Measurements from ENCODE around the gene PTPRN2.

Gene PTPRN2

DNA sequence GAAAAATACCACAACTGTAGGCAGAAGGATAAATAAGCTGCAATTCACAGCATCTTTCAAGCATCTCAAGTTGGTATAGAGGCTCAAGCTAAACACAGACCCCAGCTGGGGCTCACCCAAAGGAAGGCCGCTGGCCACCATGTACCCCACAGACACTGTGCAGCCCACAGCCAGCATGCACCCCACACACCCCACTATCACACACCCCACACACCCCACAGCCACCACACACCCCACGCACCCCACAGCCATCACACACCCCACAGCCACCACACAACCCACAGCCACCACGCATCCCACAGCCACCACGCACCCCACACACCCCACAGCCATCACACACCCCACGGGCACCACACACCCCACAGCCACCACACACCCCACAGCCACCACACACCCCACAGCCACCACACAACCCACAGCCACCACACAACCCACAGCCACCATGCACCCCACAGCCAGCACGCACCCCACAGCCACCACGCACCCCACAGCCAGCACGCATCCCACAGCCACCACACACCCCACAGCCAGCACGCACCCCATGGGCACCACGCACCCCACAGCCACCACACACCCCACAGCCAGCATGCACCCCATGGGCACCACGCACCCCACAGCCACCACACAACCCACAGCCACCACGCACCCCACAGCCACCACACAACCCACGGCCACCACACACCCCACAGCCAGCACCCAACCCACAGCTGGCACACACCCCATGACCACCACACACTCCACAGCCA is 1036.1 kb downstream of the PTPRN2 start:
- DNase-seq (ENCODE audit: low spot score): no peak

DNA sequence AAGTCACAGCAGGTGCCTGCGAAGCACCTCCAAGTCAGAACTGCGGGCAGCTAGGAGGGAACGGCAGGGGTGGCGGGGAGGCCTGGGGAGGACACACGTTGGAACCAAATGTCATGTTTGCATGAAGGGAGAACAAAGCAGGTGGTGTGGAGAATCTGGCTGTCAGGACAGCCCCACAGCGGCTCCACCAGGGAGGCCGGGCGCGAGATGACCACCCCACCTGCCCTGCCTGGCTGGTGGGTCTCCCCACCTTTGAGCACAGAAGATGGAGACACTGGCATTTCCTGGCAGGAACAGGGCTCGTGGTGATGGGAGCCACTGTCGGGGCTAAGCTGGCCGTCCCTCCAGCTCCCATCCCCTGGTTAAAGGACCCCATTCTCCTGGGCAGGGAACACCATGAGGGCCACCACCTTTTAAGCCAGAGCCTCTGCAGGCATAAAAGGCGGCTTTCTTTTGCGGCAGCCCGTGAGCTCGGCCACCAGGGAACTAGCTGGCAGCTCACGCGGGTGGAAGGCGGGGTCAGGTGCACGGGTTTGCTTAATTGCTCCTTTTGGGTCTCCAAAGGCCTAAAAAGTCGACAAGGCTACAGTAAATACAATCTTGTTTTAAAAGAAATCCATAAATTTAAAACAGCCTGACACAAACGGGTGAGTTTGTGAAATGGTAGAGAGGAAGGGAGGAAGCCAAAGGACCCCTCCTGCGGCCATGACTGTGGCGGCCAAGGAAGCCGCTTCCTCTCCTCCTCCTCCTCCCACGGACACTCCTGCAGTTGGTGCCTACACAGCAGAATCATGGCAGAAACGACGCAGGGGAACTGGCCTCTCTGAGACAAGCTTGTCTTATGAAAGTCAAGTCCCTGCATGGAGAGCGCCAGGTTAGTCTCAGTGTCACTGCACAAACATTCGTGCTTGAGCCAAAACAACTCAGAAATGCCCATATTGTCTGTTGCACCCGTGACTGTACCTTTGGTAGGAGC is 1037.0 kb downstream of the PTPRN2 start:
- no peak for DNase-seq (ENCODE audit: low spot score)

DNA sequence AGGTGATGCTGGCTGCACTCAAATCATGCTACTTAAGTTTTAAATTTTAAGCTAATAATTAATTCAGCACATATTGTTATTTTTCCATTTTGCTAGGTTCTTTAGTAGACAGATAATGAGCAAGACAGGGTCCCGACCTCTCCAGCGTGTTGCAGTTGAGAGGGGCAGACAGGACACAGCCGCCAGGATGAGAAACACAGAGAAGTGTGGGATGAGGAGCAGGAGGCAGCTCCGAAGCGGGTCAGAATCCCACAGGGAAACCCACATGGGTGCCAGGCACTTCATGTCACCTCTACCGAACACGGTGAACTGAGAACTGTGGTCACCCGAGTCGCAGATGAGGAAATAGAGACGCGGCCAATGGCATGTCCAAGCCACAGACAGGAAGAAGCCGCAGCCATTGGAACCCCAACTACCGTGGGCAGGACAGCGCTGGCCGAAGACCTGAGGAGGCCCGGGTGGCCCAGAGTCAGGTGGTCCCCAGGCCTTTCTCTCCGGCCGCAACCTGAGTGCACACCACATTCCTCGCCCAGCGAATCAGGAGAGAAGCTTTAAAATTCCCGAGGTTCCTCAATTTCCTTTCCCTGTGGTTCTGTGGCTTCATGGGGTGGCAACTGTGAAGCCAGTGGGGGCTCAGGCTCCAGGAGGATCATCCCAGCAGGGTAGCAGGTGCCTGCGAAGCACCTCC is 1037.9 kb downstream of the PTPRN2 start:
- no peak for DNase-seq (ENCODE audit: low spot score)

DNA sequence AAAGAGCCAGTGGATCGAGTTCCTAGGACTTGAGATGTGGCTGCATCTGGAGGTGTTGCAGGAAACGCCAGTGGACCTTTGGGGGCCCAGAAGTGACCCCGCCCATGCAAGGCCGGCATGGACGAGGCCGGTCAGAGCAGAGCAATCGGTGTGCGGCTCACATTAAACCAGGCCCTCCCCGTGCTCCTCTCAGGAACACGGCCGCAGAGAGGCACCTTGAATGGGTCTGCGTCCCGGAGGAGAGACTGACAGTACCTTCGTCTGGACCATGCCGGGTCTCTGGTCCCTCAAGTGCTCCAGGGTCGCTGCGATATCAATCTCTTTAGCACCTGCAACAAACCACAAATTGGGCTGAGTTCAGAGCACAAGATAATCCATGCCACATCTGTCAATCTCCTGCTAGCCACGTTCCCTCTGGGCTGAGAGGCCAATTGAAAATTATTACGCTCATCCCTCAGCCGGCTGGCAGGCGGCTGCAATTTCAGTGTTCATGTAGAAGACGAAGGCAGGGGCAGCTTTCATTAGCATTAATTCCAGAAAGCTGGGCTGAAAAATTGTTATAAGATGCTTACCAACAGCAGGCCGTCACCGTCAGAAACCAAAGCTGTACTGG is 1038.8 kb downstream of the PTPRN2 start:
- no peak for DNase-seq (ENCODE audit: low spot score)

DNA sequence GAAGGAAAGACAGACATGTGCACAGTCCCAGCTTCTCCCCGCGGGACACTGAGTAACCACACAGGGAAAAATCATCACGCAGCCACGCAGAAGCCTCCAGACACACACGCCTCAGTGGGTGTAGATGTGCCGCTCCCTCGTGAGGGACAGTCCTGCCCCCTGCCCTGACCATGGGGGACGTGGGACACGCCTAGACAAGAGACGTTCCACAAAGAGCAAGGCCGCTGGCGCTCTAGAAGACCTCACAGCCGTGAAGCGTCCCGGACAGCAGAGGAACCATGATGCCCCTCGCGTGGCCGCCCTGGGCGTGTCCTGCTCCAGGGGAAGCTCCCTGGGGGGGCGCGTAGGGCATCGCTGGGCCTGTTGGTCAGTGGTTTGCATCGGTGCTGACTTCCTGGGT is 1040.0 kb downstream of the PTPRN2 start:
- no peak for DNase-seq (ENCODE audit: low spot score)

DNA sequence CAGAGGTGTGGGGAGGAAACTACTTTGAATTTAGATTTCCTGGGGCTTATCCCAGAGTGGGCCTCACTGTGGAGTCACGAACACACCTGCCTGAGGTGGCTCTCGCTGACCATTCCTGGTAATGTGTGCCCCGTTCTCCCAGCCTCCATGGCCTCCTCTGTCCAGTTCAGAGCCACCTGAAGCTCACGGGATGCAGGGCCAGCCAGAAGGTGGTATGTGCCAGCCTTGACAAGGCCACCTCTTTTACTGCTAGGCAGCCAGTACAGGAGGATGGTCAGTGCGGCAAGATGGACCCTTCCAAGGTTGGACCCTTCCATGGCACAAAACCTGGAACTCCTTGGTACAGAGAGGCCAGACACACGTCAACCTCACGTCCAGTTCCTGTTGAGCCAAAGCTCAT is 1040.5 kb downstream of the PTPRN2 start:
- DNase-seq (ENCODE audit: low spot score): no peak

DNA sequence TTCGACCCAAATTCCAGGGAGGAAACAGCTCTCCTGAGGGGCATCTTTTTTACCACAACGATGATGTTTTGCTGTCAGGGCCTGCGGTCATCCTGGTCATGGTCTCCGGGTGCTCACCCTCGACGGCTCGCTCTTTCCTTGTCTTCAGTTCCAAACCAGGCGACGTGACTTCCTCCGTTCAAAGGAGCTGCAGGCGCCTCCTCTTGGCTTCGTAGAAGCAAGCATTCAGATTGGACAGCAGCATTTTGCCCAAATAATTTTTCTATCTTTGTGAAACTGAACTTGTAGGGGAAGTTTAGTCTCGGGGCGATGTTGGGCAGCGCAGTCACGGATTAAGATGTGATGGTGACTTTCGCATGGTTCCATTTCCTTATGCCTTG is 1042.0 kb downstream of the PTPRN2 start:
- DNase-seq (ENCODE audit: low spot score): no peak

DNA sequence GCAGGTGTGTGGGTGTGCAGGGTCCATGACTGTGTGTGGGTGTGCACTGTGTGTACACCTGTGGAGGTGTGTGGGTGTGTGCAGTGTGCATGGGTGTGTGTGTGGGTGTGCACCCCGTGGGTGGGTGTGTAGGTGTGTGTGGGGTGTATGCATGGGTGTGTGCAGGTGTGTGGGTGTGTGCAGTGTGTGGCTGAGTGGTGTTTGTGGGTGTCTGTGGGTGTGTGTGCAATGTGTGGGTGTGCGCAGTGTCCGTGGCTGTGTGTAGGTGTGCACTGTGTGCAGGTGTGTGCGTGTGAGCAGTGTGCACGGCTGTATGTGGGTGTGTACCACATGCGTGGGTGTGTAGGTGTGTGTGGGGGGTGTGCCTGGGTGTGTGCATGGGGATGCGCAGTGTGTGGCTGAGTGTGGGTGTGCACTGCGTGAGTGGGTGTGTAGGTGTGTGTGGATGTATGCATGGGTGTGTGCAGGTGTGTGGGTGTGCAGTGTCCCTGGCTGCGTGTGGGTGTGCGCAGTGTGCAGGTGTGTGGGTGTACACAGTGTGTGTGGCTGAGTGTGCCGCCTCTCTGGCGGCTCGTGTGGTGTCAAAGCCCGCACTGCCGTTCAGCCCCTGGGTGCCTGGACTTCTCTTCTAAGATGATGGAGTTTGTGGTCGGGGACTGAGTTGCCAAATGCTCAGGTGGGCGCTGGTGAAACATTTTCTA is 1042.5 kb downstream of the PTPRN2 start:
- no peak for DNase-seq (ENCODE audit: low spot score)

DNA sequence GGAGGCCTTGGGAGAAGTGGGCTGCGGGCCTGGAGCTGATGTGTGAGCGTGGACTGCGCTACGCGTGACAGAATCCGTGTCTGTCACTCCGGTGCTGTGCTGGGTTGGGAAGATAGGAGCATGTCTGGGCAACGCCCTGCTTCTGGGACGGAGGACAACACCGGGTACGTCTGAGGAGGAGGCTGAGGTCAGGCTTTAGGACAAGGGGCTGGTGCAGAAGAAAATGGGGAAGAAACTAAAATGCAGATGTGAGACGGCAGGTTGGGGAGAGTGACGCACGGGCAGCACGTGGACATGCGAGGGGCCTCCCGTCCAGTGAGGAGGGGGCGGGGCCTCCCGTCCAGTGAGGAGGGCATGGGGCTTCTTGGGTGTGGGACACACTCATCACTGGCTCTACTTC is 1043.4 kb downstream of the PTPRN2 start:
- no peak for DNase-seq (ENCODE audit: low spot score)

DNA sequence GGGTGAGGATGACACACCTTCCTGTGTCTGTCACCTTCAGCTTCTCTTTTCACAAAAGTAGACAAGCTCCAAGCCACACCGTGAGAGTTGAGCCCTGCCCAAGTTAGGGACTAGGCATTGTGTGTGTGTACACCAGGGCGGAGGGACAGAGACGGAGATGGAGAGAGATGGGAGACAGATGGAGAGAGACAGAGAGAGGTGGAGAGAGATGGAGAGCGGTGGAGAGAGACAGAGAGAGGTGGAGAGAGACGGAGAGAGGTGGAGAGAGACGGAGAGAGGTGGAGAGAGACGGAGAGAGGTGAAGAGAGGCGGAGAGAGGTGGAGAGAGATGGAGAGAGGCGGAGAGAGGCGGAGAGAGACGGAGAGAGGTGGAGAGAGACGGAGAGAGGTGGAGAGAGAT is 1043.8 kb downstream of the PTPRN2 start:
- DNase-seq (ENCODE audit: low spot score): no peak

DNA sequence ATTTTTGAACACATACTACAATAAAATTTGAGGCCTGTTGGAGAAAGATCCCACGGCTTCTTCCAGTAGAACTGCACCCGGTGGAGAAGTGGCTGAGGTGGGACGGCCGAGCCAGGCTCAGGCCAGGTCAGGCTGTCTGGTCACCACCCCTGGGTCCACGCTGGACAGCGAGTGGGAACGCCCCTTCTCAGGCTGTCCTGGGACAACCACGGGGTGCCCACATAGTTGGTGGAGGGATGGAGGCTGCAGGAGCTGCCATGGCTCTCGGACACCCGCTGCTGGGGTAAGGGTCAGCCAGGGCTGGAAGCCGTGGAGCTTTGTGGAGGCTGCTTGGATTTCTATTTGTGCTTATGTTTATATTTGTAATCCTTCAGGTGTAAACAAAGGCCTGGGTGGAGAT is 1044.3 kb downstream of the PTPRN2 start:
- no peak for DNase-seq (ENCODE audit: low spot score)

DNA sequence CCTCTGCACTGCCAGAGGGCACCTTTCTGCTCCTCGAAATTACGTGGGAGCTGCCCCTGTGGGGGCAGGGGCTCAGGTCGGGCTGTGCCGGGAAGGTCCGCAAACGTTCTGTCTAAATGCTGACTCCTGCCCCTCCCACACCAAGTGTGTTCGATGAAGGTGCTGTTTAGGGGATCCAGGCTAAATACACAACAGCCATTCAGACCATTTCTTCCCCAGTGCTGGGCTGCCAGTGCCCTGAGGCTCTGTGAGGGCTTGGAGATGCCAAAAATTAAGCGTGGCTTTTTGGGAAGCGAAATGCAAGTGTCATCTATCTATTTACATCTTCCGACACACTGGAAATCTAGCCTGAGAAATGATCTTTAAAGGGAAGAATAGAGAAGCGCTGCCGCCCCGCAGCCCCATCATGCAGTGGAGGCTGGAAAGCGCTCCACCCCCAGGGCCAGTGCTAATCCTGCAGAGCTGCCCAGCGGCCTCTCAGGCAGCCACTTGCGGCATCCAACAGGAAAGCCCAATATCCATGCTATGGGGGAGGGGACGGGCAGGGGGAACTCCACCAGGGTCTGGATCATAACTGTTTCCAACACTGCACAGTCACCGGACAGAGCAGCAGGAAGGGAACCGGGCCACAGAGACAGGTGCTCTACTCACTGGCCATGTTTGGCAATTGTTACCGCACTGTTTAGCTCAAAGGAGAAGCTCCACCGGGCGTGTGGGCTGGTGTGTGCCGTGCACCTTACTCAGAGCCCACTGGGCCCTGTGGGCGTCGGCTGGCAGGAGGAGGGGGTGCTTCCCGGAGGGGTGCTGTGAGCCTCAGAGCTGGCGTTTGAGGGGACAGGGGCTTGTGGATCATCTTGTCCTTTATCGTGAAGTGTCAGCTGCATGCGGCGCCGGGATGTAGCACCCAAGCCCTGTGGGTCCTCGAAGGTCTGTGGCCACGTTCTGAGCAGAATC is 1045.3 kb downstream of the PTPRN2 start:
- DNase-seq (ENCODE audit: low spot score): no peak

DNA sequence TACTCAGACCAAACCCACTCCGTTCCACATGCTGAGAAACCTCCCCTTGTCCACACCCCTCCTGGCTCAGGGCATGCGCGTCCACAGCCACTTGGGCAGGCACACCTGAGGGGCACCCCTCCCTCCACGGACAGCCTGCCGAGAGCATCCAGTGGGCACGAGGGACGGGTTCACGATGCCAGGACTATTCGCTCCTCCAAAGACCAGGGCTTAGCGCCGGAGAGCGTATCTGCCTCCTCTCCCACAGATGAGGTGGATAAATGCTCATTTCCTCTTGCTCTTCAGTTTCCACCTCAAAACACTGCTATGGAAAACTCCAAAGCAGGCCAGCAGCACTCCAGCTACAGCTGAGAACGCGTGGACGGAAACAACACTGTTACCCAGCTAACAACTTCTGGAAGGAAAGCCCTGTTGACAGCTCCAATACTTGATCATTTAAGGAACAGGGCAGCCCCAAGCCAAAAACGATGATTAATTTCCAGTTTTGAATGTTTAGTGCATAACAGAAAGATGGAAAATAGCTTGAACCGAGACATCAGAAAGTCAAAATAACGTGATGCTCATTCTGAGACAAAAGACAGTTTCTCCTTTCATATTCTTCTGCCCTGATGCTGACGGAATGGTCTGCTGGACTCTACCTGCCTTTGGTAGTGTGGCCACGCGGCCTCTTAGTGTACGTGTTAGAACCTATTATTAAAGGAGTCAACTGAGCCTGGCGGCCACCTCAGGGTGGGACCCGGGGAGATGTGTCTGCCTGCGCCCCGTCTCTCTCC is 1046.1 kb downstream of the PTPRN2 start:
- DNase-seq (ENCODE audit: low spot score): no peak

DNA sequence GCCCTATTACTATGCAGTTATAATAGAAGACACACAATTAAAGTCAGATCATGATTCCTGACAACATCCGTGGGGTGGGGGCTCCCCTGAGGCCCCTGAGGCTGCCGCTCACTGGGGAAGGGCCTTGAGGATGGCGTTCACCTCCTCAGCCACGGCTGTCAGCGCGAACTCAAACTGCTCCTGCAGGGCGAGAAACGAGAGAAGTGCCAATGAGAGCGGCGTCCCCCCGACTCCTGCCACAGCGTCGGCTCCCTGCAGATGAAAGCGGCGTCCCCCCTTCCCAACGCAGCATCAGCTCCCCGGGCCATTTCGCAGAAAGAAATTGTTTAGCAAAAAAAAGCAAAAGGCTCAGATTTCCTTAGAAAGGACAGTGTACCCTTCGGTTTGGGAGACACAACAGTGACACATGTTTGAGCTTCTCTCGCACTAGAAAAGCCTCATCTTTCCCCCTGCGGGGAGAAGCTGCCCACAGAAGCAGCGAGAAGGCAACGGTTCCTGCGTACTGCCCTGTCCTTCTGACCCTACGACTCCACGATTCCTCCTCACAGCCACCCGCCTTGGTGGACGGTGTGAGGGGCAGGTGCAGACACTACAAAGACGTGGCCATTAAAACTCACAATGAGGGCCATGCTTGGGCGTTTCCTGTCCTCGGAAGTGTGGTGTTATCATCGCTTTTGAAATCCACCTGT is 1046.9 kb downstream of the PTPRN2 start:
- no peak for DNase-seq (ENCODE audit: low spot score)

DNA sequence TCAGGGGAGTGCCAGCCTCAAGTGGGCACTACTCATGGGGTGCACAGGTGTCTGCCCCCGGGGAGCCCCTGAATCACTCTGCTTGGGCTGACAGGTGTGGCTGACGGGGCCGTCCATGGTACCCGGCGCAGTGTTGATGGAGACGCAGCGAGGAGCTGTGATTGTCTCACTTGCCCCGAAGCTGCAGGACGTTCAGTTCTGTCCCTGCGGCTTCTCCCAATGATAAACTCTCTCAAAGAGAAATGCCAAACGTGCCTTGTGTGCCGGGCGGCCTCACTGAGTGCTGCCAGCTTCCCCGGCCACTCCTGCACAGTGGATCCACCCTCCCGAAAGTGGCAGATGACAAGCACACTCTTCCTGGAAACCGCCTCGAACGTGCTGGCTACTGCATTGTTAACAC is 1047.6 kb downstream of the PTPRN2 start:
- DNase-seq (ENCODE audit: low spot score): no peak

DNA sequence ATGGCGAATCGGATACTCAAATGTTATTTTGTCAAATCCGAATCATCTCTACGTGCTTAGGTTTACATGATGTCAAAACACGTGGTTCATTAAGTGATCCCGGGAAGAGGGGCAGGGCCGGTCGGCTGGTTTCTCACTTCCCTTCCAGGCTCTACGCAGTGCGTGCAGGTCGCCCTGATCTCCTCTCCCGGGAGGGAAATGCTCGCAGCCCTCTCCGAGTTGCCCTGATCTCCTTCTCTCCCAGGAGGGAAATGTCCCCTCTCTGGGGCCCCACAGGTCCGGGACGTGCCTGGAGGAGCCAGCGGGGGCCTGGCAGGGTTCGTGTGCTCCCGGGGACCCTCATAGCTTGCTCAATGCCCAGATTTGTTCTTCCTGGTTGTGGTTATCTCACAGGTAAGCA is 1048.1 kb downstream of the PTPRN2 start:
- no peak for DNase-seq (ENCODE audit: low spot score)

DNA sequence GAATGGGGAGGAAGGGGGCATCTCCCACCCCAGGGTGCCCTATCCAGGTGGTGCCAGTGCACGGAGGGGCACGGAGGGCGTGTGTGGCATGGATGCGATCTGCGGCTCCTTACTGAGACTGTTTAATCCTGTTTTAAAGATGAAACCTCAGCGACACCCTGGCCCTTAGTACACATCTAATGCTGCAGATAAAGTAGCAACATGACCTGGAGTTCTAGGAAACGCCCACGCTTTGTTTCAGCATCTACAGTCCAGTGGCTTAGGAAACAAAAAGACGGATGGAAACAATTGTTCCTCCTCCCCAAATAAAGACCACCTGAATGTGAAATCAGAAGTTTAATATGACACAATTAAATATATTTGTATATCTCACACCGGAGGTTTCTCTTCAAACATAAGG is 1048.9 kb downstream of the PTPRN2 start:
- DNase-seq (ENCODE audit: low spot score): no peak

DNA sequence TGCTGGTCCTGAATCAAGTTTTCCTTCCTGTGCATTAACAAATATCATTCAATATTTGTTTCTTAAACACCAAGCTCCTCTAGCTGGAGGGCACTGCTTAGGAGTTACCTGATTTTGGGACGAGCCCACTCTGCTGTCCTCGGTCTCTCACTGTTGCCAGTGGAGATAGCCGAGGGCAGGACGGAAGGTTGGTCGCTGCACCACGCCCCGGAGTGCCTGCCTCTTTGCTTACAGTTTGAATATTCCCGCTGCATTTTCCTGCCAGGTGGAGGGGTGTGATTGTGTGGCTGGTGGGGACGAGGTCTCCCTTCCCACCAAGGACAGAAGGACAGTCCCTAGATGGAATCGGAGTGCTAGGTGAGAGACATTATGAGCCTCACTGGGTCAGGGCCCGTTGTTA is 1049.3 kb downstream of the PTPRN2 start:
- no peak for DNase-seq (ENCODE audit: low spot score)

DNA sequence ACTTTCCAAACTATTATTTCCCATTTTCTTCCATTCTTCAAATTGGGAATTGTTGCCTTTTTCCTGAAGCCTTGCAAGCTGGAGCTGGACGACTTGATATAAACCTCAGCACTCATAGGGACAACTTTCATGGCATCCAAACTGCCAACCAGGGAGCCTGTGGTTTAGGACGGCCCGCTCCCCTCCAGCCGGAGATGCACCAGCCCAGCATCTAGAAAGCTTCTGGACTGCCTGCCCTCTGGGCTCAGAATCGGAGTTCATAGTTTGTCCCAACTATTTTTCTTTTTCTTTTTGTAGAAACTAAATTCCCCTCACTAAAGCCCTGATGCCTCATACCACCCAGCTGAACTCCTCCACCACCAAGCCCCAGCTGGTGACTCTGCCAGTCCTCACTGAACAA is 1050.6 kb downstream of the PTPRN2 start:
- no peak for DNase-seq (ENCODE audit: low spot score)

Data from putamen (tissue), 1 donor.